Karpas-422 (cell line): ENCODE results near the gene SMC1B. TPM values are rescaled to one million over a fixed set of nuclear protein-coding genes. Genes with fewer than 3 reads are reported as not detected.

ENCODE experiments used
- DNase-seq: peaks from one replicate; pipeline ENCODE4 v3.0.0-alpha.2; 2015
- H2AFZ ChIP-seq: fragments of 200-600 bp; sonication (generic); 2 replicates; pipeline ENCODE4 v1.6.1; 2014; ENCODE audit warnings: antibody characterized with exemption, low read length, mixed read lengths
- H3K27ac ChIP-seq: fragments of 200-600 bp; sonication (generic); 2 replicates; pipeline ENCODE4 v1.5.1; 2014; ENCODE audit warnings: mild to moderate bottlenecking, low read length, moderate library complexity
- H3K27me3 ChIP-seq: fragments of 200-600 bp; sonication (generic); 2 replicates; pipeline ENCODE4 v1.6.1; 2014; ENCODE audit warnings: low read length, mixed read lengths
- H3K36me3 ChIP-seq: fragments of 200-600 bp; sonication (generic); 2 replicates; pipeline ENCODE4 v1.6.1; 2014; ENCODE audit warnings: low read length, mixed read lengths; ENCODE audit not compliant: insufficient read depth
- H3K4me1 ChIP-seq: fragments of 200-600 bp; sonication (generic); 2 replicates; pipeline ENCODE4 v1.6.1; 2014; ENCODE audit warnings: mild to moderate bottlenecking, low read length, mixed read lengths
- H3K4me2 ChIP-seq: fragments of 200-600 bp; sonication (generic); 2 replicates; pipeline ENCODE4 v1.6.1; 2014; ENCODE audit warnings: low read length, low read depth, mild to moderate bottlenecking; ENCODE audit not compliant: poor library complexity, severe bottlenecking
- H3K4me3 ChIP-seq: fragments of 200-600 bp; sonication (generic); 2 replicates; pipeline ENCODE4 v1.5.1; 2014; ENCODE audit warnings: mild to moderate bottlenecking, antibody characterized with exemption, low read length, mixed read lengths
- H3K79me2 ChIP-seq: fragments of 200-600 bp; sonication (generic); 2 replicates; pipeline ENCODE4 v1.6.1; 2014; ENCODE audit warnings: mild to moderate bottlenecking, low read length, mixed read lengths
- H3K9ac ChIP-seq: fragments of 200-600 bp; sonication (generic); 2 replicates; pipeline ENCODE4 v1.6.0; 2014; ENCODE audit warnings: low read length
- H3K9me2 ChIP-seq: fragments of 200-600 bp; sonication (generic), shearing (Covaris generic); replicated peaks from 2 replicates; pipeline ENCODE4 v1.6.0; 2014; ENCODE audit warnings: mild to moderate bottlenecking, low read length, moderate library complexity; ENCODE audit not compliant: insufficient read depth
- H3K9me3 ChIP-seq: fragments of 300-700, 200-600 bp; sonication (generic); 2 replicates; pipeline ENCODE4 v1.6.1; 2014; ENCODE audit warnings: low read length, mixed read lengths
- H4K20me1 ChIP-seq: fragments of 200-600 bp; sonication (generic); 2 replicates; pipeline ENCODE4 v1.6.1; 2014; ENCODE audit warnings: mild to moderate bottlenecking, antibody characterized with exemption, low read length, low read depth; ENCODE audit not compliant: insufficient read depth
- total RNA-seq: library from RNA; depleted of rRNA; stranded (reverse); fragments of >200 nt; shearing (Covaris generic); gene quantifications from 2 replicates; pipeline ENCODE4 v1.2.3, GENCODE V29; 2014; ENCODE audit warnings: low replicate concordance

SMC1B gene
- total RNA-seq, 1 experiment from 2014 or later: not detected

DNA sequence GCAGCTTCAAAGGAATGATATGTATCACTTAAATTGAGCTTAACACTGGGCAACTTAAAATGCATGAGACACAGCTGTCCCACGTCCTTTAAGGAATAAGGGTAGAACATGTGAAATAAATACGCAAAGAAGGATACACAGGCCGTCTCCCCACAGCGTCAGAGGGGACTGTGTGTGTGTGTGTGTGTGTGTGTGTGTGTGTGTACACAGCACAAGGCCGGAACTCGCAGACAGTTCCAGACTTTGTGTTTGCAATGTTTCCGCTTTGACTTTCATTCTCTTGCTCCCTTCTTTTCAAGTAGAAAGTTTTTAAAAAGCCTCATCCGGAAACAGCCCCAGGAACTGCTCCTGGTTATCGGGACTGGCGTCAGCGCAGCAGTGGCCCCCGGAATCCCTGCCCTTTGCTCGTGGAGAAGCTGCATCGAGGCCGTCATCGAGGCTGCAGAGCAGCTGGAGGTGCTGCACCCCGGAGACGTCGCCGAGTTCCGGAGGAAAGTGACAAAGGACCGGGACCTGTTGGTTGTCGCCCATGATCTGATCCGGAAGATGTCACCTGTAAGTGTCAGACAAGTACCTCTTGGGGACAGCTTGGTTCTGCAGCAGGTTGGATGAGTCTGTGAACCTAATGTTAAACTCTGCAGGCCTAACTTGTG, 90.4 kb downstream of the SMC1B start:
- H2AFZ ChIP-seq: no peak overlapping the region
- H3K27ac ChIP-seq: no peak overlapping the region
- no peaks in the 10 kb centered on the region for H4K20me1 ChIP-seq
- no peaks in the 10 kb centered on the region for H3K27me3 ChIP-seq
- peaks cover 8% of the 10 kb centered on the region for H3K4me1 ChIP-seq
- H3K9me3 ChIP-seq: no peaks in the 10 kb centered on the region
- peaks cover 46% of the 10 kb centered on the region for H3K79me2 ChIP-seq
- H3K9me2 ChIP-seq: no peaks in the 10 kb centered on the region
- no peak overlapping the region for H3K9ac ChIP-seq
- no peak overlapping the region for H3K4me3 ChIP-seq
- no peak for DNase-seq
- H3K4me2 ChIP-seq: no peak overlapping the region
- H3K36me3 ChIP-seq: peaks cover 6% of the 10 kb centered on the region; the same call in 1 of the 2 replicates

GRCh38 chr22:45321827-45322226, 91.6 kb downstream of the SMC1B start:
- Histone ChIP-seq H2AFZ (no peak overlapping the region), H3K4me3 (no peak overlapping the region), H3K9ac (no peak overlapping the region), H3K27me3 (no peaks in the 10 kb centered on the region), H3K36me3 (peaks cover 6% of the 10 kb centered on the region; the same call in 1 of the 2 replicates), H3K4me2 (no peak overlapping the region), H3K27ac (no peak overlapping the region), H3K9me2 (no peaks in the 10 kb centered on the region), H3K9me3 (no peaks in the 10 kb centered on the region), H3K79me2 (peaks cover 58% of the 10 kb centered on the region), H4K20me1 (no peaks in the 10 kb centered on the region), H3K4me1 (peaks cover 14% of the 10 kb centered on the region)
- no peak for DNase-seq

GRCh38 chr22:45320357-45320976, 92.9 kb downstream of the SMC1B start:
- H3K27ac ChIP-seq: no peak overlapping the region
- H3K9me3 ChIP-seq: no peaks in the 10 kb centered on the region
- H4K20me1 ChIP-seq: no peaks in the 10 kb centered on the region
- H2AFZ ChIP-seq: no peak overlapping the region
- peaks cover 14% of the 10 kb centered on the region for H3K4me1 ChIP-seq
- no peaks in the 10 kb centered on the region for H3K9me2 ChIP-seq
- H3K27me3 ChIP-seq: no peaks in the 10 kb centered on the region
- peaks cover 6% of the 10 kb centered on the region; the same call in 1 of the 2 replicates for H3K36me3 ChIP-seq
- peaks cover 71% of the 10 kb centered on the region for H3K79me2 ChIP-seq
- H3K9ac ChIP-seq: no peak overlapping the region
- no peak for DNase-seq
- H3K4me3 ChIP-seq: no peak overlapping the region
- H3K4me2 ChIP-seq: no peak overlapping the region

- no peak for DNase-seq
- H3K27ac ChIP-seq: no peak overlapping the region
- no peak overlapping the region for H3K4me2 ChIP-seq
- H2AFZ ChIP-seq: no peak overlapping the region
- H3K36me3 ChIP-seq: peaks cover 6% of the 10 kb centered on the region; the same call in 1 of the 2 replicates
- H3K9me2 ChIP-seq: no peaks in the 10 kb centered on the region
- no peaks in the 10 kb centered on the region for H3K27me3 ChIP-seq
- no peak overlapping the region for H3K9ac ChIP-seq
- H4K20me1 ChIP-seq: no peaks in the 10 kb centered on the region
- H3K4me1 ChIP-seq: peaks cover 15% of the 10 kb centered on the region
- H3K4me3 ChIP-seq: no peak overlapping the region
- H3K9me3 ChIP-seq: no peaks in the 10 kb centered on the region
- H3K79me2 ChIP-seq: peaks cover 83% of the 10 kb centered on the region
Observed at GRCh38 chr22:45319324-45319685, 94.1 kb downstream of the SMC1B start.

DNA sequence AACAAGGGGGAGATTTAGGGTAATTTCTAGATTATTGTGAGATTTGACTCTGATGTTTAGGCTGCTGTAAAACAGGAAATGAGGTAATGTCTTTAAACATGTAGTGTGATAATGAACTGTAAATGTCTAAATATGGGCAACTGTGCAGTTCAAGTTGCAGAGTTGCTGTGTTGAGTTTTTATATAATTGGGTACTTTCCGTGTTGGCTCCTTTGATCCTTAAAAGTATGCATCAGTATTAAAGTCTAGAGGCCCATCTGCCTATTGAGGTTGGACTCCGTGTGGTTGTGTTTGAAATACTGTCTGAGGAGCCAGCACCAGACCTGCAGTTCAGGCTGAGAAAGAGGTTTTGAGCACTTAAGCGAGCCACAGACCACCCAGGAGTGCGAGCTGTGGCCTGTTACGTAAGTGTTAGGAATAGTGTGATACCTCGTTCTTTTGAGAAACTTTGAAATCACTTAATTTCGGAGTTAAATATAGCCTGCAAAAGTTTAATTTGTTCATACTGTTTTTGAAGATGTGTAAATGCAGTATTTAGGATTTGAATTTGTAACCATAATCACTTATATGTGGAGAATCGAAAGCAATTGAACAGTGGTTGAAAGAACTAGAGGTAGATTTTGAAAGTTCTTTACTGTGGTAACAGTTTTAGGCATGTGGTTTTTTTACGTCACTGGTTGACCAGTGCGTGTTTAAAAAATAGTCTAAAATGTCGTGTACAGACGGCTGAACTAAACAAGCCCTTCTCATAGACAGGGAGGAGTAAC, 94.7 kb downstream of the SMC1B start:
- no peak overlapping the region for H2AFZ ChIP-seq
- H3K9ac ChIP-seq: no peak overlapping the region
- no peaks in the 10 kb centered on the region for H4K20me1 ChIP-seq
- H3K4me3 ChIP-seq: 0 out of 2 replicates have a peak overlapping the region, but pooled peaks have one; percentile 13
- H3K36me3 ChIP-seq: peaks cover 6% of the 10 kb centered on the region; the same call in 1 of the 2 replicates
- peak overlapping the region; percentile 44 for H3K4me2 ChIP-seq
- H3K9me3 ChIP-seq: no peaks in the 10 kb centered on the region
- H3K79me2 ChIP-seq: peaks cover 89% of the 10 kb centered on the region
- peaks cover 19% of the 10 kb centered on the region for H3K4me1 ChIP-seq
- no peak for DNase-seq
- no peaks in the 10 kb centered on the region for H3K9me2 ChIP-seq
- H3K27me3 ChIP-seq: no peaks in the 10 kb centered on the region
- H3K27ac ChIP-seq: no peak overlapping the region

- Histone ChIP-seq H3K4me1 (peaks cover 19% of the 10 kb centered on the region), H2AFZ (no peak overlapping the region), H3K27ac (no peak overlapping the region), H3K4me3 (0 out of 2 replicates have a peak overlapping the region, but pooled peaks have one; percentile 13), H3K36me3 (peaks cover 6% of the 10 kb centered on the region; the same call in 1 of the 2 replicates), H3K27me3 (no peaks in the 10 kb centered on the region), H4K20me1 (no peaks in the 10 kb centered on the region), H3K9ac (no peak overlapping the region), H3K79me2 (peaks cover 93% of the 10 kb centered on the region), H3K4me2 (peak overlapping the region; percentile 44), H3K9me2 (no peaks in the 10 kb centered on the region), H3K9me3 (no peaks in the 10 kb centered on the region)
- DNase-seq: peak; percentile 77
Observed at GRCh38 chr22:45318168-45318557, 95.2 kb downstream of the SMC1B start.

GRCh38 chr22:45317551-45318167, 95.7 kb downstream of the SMC1B start:
- H3K9me3 ChIP-seq: no peaks in the 10 kb centered on the region
- no peaks in the 10 kb centered on the region for H3K27me3 ChIP-seq
- peaks cover 19% of the 10 kb centered on the region for H3K4me1 ChIP-seq
- H4K20me1 ChIP-seq: no peaks in the 10 kb centered on the region
- no peak overlapping the region for H3K9ac ChIP-seq
- H3K79me2 ChIP-seq: peaks cover 97% of the 10 kb centered on the region
- H3K36me3 ChIP-seq: peaks cover 6% of the 10 kb centered on the region; the same call in 1 of the 2 replicates
- H3K4me2 ChIP-seq: peak overlapping the region; percentile 44
- H2AFZ ChIP-seq: no peak overlapping the region
- no peak for DNase-seq
- H3K9me2 ChIP-seq: no peaks in the 10 kb centered on the region
- no peak overlapping the region for H3K27ac ChIP-seq
- no peak overlapping the region for H3K4me3 ChIP-seq
